Osteocyte (in vitro differentiated cells): ENCODE measurements around the gene MYO9A. TPM values are rescaled to one million over a fixed set of nuclear protein-coding genes. Genes with fewer than 3 reads are reported as not detected.
"Not testable (repeated sequence)": the region's sequence is repeated elsewhere in the genome, so short reads cannot be mapped to it uniquely, and the experiment has no call there.

Source experiments
- DNase-seq: peaks from one replicate; pipeline ENCODE4 v3.0.0; 2021; ENCODE audit warnings: mixed read lengths; ENCODE audit not compliant: unreplicated experiment; ENCODE audit errors: extremely low spot score
- H3K27ac Mint-ChIP-seq: one replicate; pipeline ENCODE4 v1.8.0; 2021; ENCODE audit warnings: mild to moderate bottlenecking, mixed read lengths; ENCODE audit not compliant: unreplicated experiment
- H3K27me3 Mint-ChIP-seq: one replicate; pipeline ENCODE4 v1.8.0; 2021; ENCODE audit warnings: mixed read lengths; ENCODE audit not compliant: unreplicated experiment
- H3K36me3 Mint-ChIP-seq: one replicate; pipeline ENCODE4 v1.8.0; 2021; ENCODE audit warnings: mixed read lengths; ENCODE audit not compliant: unreplicated experiment
- H3K4me1 Mint-ChIP-seq: one replicate; pipeline ENCODE4 v1.8.0; 2021; ENCODE audit warnings: mixed read lengths; ENCODE audit not compliant: unreplicated experiment
- H3K4me3 Mint-ChIP-seq: one replicate; pipeline ENCODE4 v1.8.0; 2021; ENCODE audit warnings: mild to moderate bottlenecking, moderate library complexity, mixed read lengths; ENCODE audit not compliant: unreplicated experiment
- H3K9me3 Mint-ChIP-seq: one replicate; pipeline ENCODE4 v1.8.0; 2021; ENCODE audit warnings: mixed read lengths; ENCODE audit not compliant: unreplicated experiment
- CTCF ChIP-seq: fragments of 200-600 bp; sonication (generic); IDR thresholded peaks from 2 replicates; pipeline ENCODE4 v1.5.0; 2021; ENCODE audit warnings: antibody characterized with exemption, mild to moderate bottlenecking, moderate library complexity
- total RNA-seq: library from RNA; stranded (reverse); gene quantifications from 2 replicates; pipeline ENCODE4 v1.2.1, GENCODE V29; 2021

Gene MYO9A
- total RNA-seq, 1 donor from 2014 or later = 39.6 TPM

- H3K27ac Mint-ChIP-seq = no peak overlapping the region
- no peak overlapping the region for H3K4me3 Mint-ChIP-seq
- no peaks in the 10 kb centered on the region for H3K9me3 Mint-ChIP-seq
- H3K4me1 Mint-ChIP-seq = no peaks in the 10 kb centered on the region
- peaks cover 23% of the 10 kb centered on the region for H3K36me3 Mint-ChIP-seq
- no peak for TF ChIP-seq CTCF
- no peaks in the 10 kb centered on the region for H3K27me3 Mint-ChIP-seq
- no peak for DNase-seq
Observed at GRCh38 chr15:71999807-72000206, 118.1 kb downstream of the MYO9A start.

GRCh38 chr15:71998717-71999116 is 119.2 kb downstream of the MYO9A start:
- not testable (repeated sequence) for H3K27me3 Mint-ChIP-seq, H3K4me3 Mint-ChIP-seq, H3K4me1 Mint-ChIP-seq, DNase-seq, H3K27ac Mint-ChIP-seq, H3K9me3 Mint-ChIP-seq
- peaks cover 23% of the 10 kb centered on the region for H3K36me3 Mint-ChIP-seq

- H3K36me3 Mint-ChIP-seq = peaks cover 21% of the 10 kb centered on the region
- no peak for DNase-seq
- no peak overlapping the region for H3K27ac Mint-ChIP-seq
Observed at GRCh38 chr15:71997691-71998090, 120.3 kb downstream of the MYO9A start.

GRCh38 chr15:71975816-71976150 is 142.2 kb downstream of the MYO9A start:
- Mint-ChIP-seq H3K9me3 (no peaks in the 10 kb centered on the region), H3K27me3 (no peaks in the 10 kb centered on the region), H3K4me3 (no peak overlapping the region), H3K36me3 (peaks cover 16% of the 10 kb centered on the region), H3K27ac (no peak overlapping the region), H3K4me1 (no peaks in the 10 kb centered on the region)
- TF ChIP-seq CTCF = no peak
- DNase-seq = no peak

More at GRCh38 chr15:71997691-71998090, 120.3 kb downstream of the MYO9A start:
- no peak for TF ChIP-seq CTCF
- H3K27me3 Mint-ChIP-seq = no peaks in the 10 kb centered on the region
- H3K9me3 Mint-ChIP-seq = no peaks in the 10 kb centered on the region
- no peak overlapping the region for H3K4me3 Mint-ChIP-seq
- H3K4me1 Mint-ChIP-seq = no peaks in the 10 kb centered on the region

- DNase-seq = no peak
- Mint-ChIP-seq H3K27me3 (no peaks in the 10 kb centered on the region), H3K4me3 (no peak overlapping the region), H3K4me1 (no peaks in the 10 kb centered on the region), H3K9me3 (no peaks in the 10 kb centered on the region), H3K36me3 (peaks cover 16% of the 10 kb centered on the region), H3K27ac (no peak overlapping the region)
- TF ChIP-seq CTCF = no peak
Observed at GRCh38 chr15:71974211-71974610, 143.7 kb downstream of the MYO9A start.

- Mint-ChIP-seq H3K4me1 (no peaks in the 10 kb centered on the region), H3K9me3 (no peaks in the 10 kb centered on the region), H3K36me3 (peaks cover 18% of the 10 kb centered on the region), H3K4me3 (no peak overlapping the region), H3K27me3 (no peaks in the 10 kb centered on the region), H3K27ac (no peak overlapping the region)
- no peak for DNase-seq
- no peak for TF ChIP-seq CTCF
Observed at GRCh38 chr15:71973366-71973765, 144.6 kb downstream of the MYO9A start.
